A673 (cell line): ENCODE results near the gene NUBP1. TPM values are rescaled to one million over a fixed set of nuclear protein-coding genes. Genes with fewer than 3 reads are reported as not detected.

ENCODE experiments used
- BruUV-seq: library from RNA; stranded (reverse); fragments of 400-500 nt; replicated peaks from 2 replicates; lab custom pipeline; 2021; lab: Mats Ljungman, UMichigan
- CTCF ChIA-PET: fragments of 300-600 bp; sonication (Branson Sonifier 250); formaldehyde crosslinking; loops from one replicate; lab custom pipeline; 2022; ENCODE audit warnings: antibody characterized with exemption; lab: Charles Lee
- POLR2A ChIA-PET: fragments of 300-600 bp; sonication (Branson Sonifier 250); formaldehyde crosslinking; loops from one replicate; lab custom pipeline; 2022; ENCODE audit warnings: antibody characterized with exemption; ENCODE audit not compliant: low non-redundant PET; lab: Charles Lee
- DNase-seq: peaks from one replicate; pipeline ENCODE4 v3.0.0-alpha.2; 2015; ENCODE audit warnings: low spot score
- H3K27ac ChIP-seq: fragments of 200-600 bp; sonication (generic); 2 replicates; pipeline ENCODE4 v1.5.1; 2016; ENCODE audit warnings: mixed run types, low read depth, mild to moderate bottlenecking, mixed read lengths, antibody characterized with exemption, low read length; ENCODE audit not compliant: poor library complexity, severe bottlenecking
- H3K27me3 ChIP-seq: fragments of 200-600 bp; sonication (generic); replicated peaks from 2 replicates; pipeline ENCODE4 v1.6.1; 2017; ENCODE audit warnings: mixed run types, low read depth, mild to moderate bottlenecking, mixed read lengths, antibody characterized with exemption, low read length; ENCODE audit not compliant: insufficient read depth, poor library complexity
- H3K36me3 ChIP-seq: fragments of 200-600 bp; sonication (generic); 2 replicates; pipeline ENCODE4 v1.6.1; 2016; ENCODE audit warnings: mixed run types, mild to moderate bottlenecking, mixed read lengths, antibody characterized with exemption, low read length; ENCODE audit not compliant: insufficient read depth, poor library complexity, severe bottlenecking
- H3K4me1 ChIP-seq: fragments of 200-600 bp; sonication (generic); 2 replicates; pipeline ENCODE4 v1.6.1; 2017; ENCODE audit warnings: mixed run types, mild to moderate bottlenecking, mixed read lengths, antibody characterized with exemption, low read length; ENCODE audit not compliant: insufficient read depth, poor library complexity, severe bottlenecking
- H3K4me3 ChIP-seq: fragments of 200-600 bp; sonication (generic); 2 replicates; pipeline ENCODE4 v1.5.1; 2016; ENCODE audit warnings: low read depth, mixed run types, mild to moderate bottlenecking, mixed read lengths, low read length; ENCODE audit not compliant: poor library complexity, severe bottlenecking
- H3K9me3 ChIP-seq: fragments of 200-600 bp; sonication (generic); 2 replicates; pipeline ENCODE4 v1.6.1; 2016; ENCODE audit warnings: mixed run types, low read depth, mild to moderate bottlenecking, mixed read lengths, antibody characterized with exemption, low read length; ENCODE audit not compliant: poor library complexity, severe bottlenecking
- CTCF ChIP-seq: fragments of 300-800, 200-600 bp; sonication (generic); conservative IDR thresholded peaks from 2 replicates; pipeline ENCODE4 v1.5.1; 2017; ENCODE audit warnings: low read depth, mild to moderate bottlenecking, antibody characterized with exemption, low read length, moderate library complexity, mixed read lengths
- EZH2 ChIP-seq: fragments of 200-600 bp; sonication (generic); IDR thresholded peaks from 2 replicates; pipeline ENCODE4 v1.6.1; 2017; ENCODE audit warnings: borderline replicate concordance, low read depth, mild to moderate bottlenecking, mixed read lengths, antibody characterized with exemption, low read length; ENCODE audit not compliant: poor library complexity, severe bottlenecking
- intact Hi-C: fragments of 100-400 bp; cut with micrococcal nuclease; formaldehyde crosslinking; loops from one replicate; pipeline ENCODE4 v1.10.0; 2022; ENCODE audit not compliant: unreplicated experiment
- total RNA-seq: library from RNA; stranded (reverse); gene quantifications from 2 replicates; pipeline ENCODE4 v1.2.3, GENCODE V29; 2021

NUBP1 gene
- total RNA-seq, 1 experiment from 2014 or later = 22.9 TPM

GRCh38 chr16:10754941-10755340, 11.3 kb downstream of the NUBP1 start:
- CTCF ChIA-PET = no interaction called here
- peak; percentile 42 for DNase-seq
- Histone ChIP-seq H3K4me3 (no peak overlapping the region), H3K27ac (no peak overlapping the region), H3K27me3 (no peaks in the 10 kb centered on the region), H3K4me1 (no peaks in the 10 kb centered on the region), H3K9me3 (no peaks in the 10 kb centered on the region), H3K36me3 (no peaks in the 10 kb centered on the region)
- POLR2A ChIA-PET = no interaction called here
- intact Hi-C loops = no loop called here
- TF ChIP-seq EZH2 (no peak), CTCF (no peak)
- BruUV-seq = no TSS peak

- intact Hi-C loops = no loop called here
- no peak for DNase-seq
- no peak for TF ChIP-seq CTCF
- TF ChIP-seq EZH2 = no peak
Observed at GRCh38 chr16:10756574-10756973, 12.9 kb downstream of the NUBP1 start.

GRCh38 chr16:10760858-10761257, 17.2 kb downstream of the NUBP1 start:
- H3K27me3 ChIP-seq = no peaks in the 10 kb centered on the region
- H3K4me1 ChIP-seq = no peaks in the 10 kb centered on the region
- ChIA-PET CTCF (no interaction called here), POLR2A (no interaction called here)
- TF ChIP-seq EZH2 = no peak
- no peak for TF ChIP-seq CTCF
- H3K36me3 ChIP-seq = peaks cover 4% of the 10 kb centered on the region
- intact Hi-C loops = no loop called here
- BruUV-seq = no TSS peak
- DNase-seq = no peak
- H3K4me3 ChIP-seq = no peak overlapping the region
- H3K27ac ChIP-seq = no peak overlapping the region
- no peaks in the 10 kb centered on the region for H3K9me3 ChIP-seq

More at GRCh38 chr16:10756574-10756973, 12.9 kb downstream of the NUBP1 start:
- Histone ChIP-seq H3K27me3 (no peaks in the 10 kb centered on the region), H3K9me3 (no peaks in the 10 kb centered on the region), H3K4me3 (no peak overlapping the region), H3K27ac (no peak overlapping the region), H3K4me1 (no peaks in the 10 kb centered on the region), H3K36me3 (peaks cover 2% of the 10 kb centered on the region)
- no TSS peak for BruUV-seq
- ChIA-PET CTCF (no interaction called here), POLR2A (no interaction called here)
